Medulla oblongata (tissue), 1 donor: ENCODE measurements around the gene PRR36.

Experiments used
- DNase-seq: peaks from one replicate; pipeline ENCODE4 v3.0.0-alpha.2; 2015; ENCODE audit errors: extremely low spot score

PRR36 gene

DNA sequence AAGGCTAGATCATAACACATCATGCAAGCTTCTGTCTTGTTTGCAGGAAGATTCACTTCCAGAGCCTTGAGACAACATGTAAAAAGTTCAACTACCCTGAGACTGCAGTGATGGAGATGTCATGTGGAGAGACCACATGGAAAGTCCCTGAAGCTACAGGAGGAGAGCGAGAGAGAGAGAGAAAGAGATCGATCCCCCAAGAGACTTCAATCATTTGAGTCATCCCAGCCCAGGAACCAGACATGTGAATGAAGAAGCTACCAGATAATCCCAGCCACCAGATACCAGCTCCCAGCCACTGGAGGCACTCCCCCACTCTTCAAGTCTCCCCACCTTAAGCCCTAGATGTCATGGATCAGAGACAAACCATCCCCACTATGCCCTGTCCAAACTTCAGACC is 54.9 kb downstream of the PRR36 start:
- no peak for DNase-seq

DNA sequence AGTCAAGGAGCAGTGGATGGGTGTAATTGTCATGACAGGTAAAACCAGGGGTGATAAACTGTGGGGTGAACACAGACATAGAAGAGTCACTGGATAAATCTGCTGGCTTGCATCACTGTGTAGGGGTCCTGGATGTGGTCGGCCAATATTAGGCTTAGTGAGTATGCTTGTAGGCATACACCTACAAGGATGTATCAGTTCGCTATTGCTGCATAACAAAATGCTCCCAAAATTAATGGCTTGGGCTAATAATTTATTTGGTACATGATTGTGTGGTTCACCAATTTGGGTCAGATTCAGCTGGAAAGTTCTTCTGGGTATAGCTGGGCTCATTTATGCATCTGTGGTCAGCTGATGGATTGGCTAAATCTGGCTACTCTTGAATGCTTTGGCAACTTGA is 55.4 kb downstream of the PRR36 start:
- DNase-seq: no peak
